Transverse colon (tissue), 4 donors: Measurements from ENCODE around the gene TENM4. TPM values are rescaled to one million over a fixed set of nuclear protein-coding genes. Genes with fewer than 3 reads are reported as not detected.

Experiments
- DNase-seq: peaks from one replicate; pipeline ENCODE4 v3.0.0-alpha.2; 2019
- H3K27ac ChIP-seq, 4 donors: fragments of 200-600 bp; sonication (generic); 2 replicates each; pipeline ENCODE4 v1.5.1; 2016 to 2018; ENCODE audit warnings: inconsistent platforms in 4 of 4
- H3K27me3 ChIP-seq: fragments of 200-600 bp; sonication (generic); 2 replicates; pipeline ENCODE4 v1.5.1; 2017; ENCODE audit warnings: inconsistent platforms
- H3K36me3 ChIP-seq, 4 donors: fragments of 200-600 bp; sonication (generic); 2 replicates each; pipeline ENCODE4 v1.5.1; 2017 to 2019; ENCODE audit warnings: inconsistent platforms in 4 of 4
- H3K4me1 ChIP-seq, 4 donors: fragments of 200-600 bp; sonication (generic); 2 replicates each; pipeline ENCODE4 v1.5.1; 2017 to 2020; ENCODE audit warnings: inconsistent platforms in 4 of 4
- H3K4me3 ChIP-seq, 4 donors: fragments of 200-600 bp; sonication (generic); 1 replicate in 1 of 4; 2 replicates in 3 of 4; pipeline versions ENCODE4 v1.5.1 to v1.6.1; 2017 to 2019; ENCODE audit warnings: inconsistent platforms in 4 of 4
- H3K9me3 ChIP-seq, 2 donors: fragments of 200-600 bp; sonication (generic); 2 replicates each; pipeline ENCODE4 v1.5.1; 2017 to 2019; ENCODE audit warnings: inconsistent platforms in 2 of 2
- CTCF ChIP-seq, 5 experiments: fragments of 200-600 bp in 3 of 5; fragments of 450-650 bp in 2 of 5; sonication (generic) in 3 of 5; IDR thresholded peaks; 1 replicate in 2 of 5; 2 replicates in 3 of 5; pipeline ENCODE4 v1.5.1; 2016 to 2017; ENCODE audit warnings: antibody characterized with exemption in 5 of 5, inconsistent platforms in 3 of 5, mild to moderate bottlenecking in 2 of 5, moderate library complexity in 1 of 5
- EP300 ChIP-seq: sonication (generic); formaldehyde crosslinking; IDR thresholded peaks from one replicate; pipeline ENCODE4 v1.6.1; 2017; ENCODE audit warnings: antibody characterized with exemption, low read depth
- POLR2A ChIP-seq: fragments of 450-650 bp; IDR thresholded peaks from one replicate; pipeline ENCODE4 v1.6.1; 2016; ENCODE audit warnings: antibody characterized with exemption, mild to moderate bottlenecking, moderate library complexity
- POLR2AphosphoS5 ChIP-seq, 3 donors: sonication (generic); formaldehyde crosslinking; IDR thresholded peaks; one replicate each; pipeline ENCODE4 v1.6.1; 2016; ENCODE audit warnings: antibody characterized with exemption in 3 of 3
- WGBS, 2 donors: methylation state at CpG; one replicate each; pipeline ENCODE4 v1.1.5; 2018; ENCODE audit warnings: low coverage in 1 of 2; 5-methylcytosine and 5-hydroxymethylcytosine counted together
- in situ Hi-C, 4 donors: fragments of 200-750 bp; cut with MboI; loops; one replicate each; pipeline versions ENCODE4 v1.15.0 to v1.15.1; 2017; ENCODE audit warnings: low sequenced_read_pairs in 3 of 4, low pct_ligation_motif_present in 1 of 4, low pct_unique_long_range_greater_than_20kb in 1 of 4
- intact Hi-C: fragments of 100-400 bp; cut with DNase I; formaldehyde crosslinking; loops from one replicate; pipeline ENCODE4 v1.15.1; 2023; ENCODE audit warnings: low total_unique reads
- total RNA-seq, 4 donors: library from RNA; depleted of rRNA; stranded (reverse); fragments of >200 nt; gene quantifications; one replicate each; pipeline ENCODE4 v1.1.0, GENCODE V29; 2016

The TENM4 gene
- total RNA-seq, 4 donors from 2014 or later = 0.14 to 0.79 (median 0.39) TPM

- H3K9me3 ChIP-seq = no peaks in the 10 kb centered on the region
- H3K36me3 ChIP-seq = no peaks in the 10 kb centered on the region
- H3K4me1 ChIP-seq = no peaks in the 10 kb centered on the region
- no peak for DNase-seq
- TF ChIP-seq POLR2AphosphoS5 (IDR thresholded peaks at IDR 0.05) = no peak
- no peak for TF ChIP-seq CTCF (IDR thresholded peaks at IDR 0.05)
- H3K4me3 ChIP-seq = no peak overlapping the region
- 59 to 63% methylated on average over 3 of the region's 3 CpGs for WGBS, 2 donors
- no peak overlapping the region for H3K27ac ChIP-seq
- H3K27me3 ChIP-seq = peaks cover 15% of the 10 kb centered on the region
- in situ Hi-C loops (no loop called here), intact Hi-C loops (no loop called here)
Observed at GRCh38 chr11:79026803-79027445, 413.9 kb downstream of the TENM4 start.

GRCh38 chr11:79025622-79026021, 415.2 kb downstream of the TENM4 start:
- in situ Hi-C loops (no loop called here), intact Hi-C loops (no loop called here)
- H3K36me3 ChIP-seq = no peaks in the 10 kb centered on the region
- H3K4me1 ChIP-seq = no peaks in the 10 kb centered on the region
- no peak overlapping the region for H3K27ac ChIP-seq
- no peaks in the 10 kb centered on the region for H3K9me3 ChIP-seq
- peaks cover 15% of the 10 kb centered on the region for H3K27me3 ChIP-seq
- no peak overlapping the region for H3K4me3 ChIP-seq
- TF ChIP-seq EP300 = no peak
- 75% methylated on average over 5 of the region's 5 CpGs; no CpG with 5 or more reads in 1 of the 2 donors for WGBS, 2 donors
- no peak for DNase-seq

- in situ Hi-C loops = no loop called here
- DNase-seq = no peak
- intact Hi-C loops = no loop called here
Observed at GRCh38 chr11:79025097-79025496, 415.7 kb downstream of the TENM4 start.

GRCh38 chr11:79022265-79022664, 418.6 kb downstream of the TENM4 start:
- Histone ChIP-seq H3K4me1 (no peaks in the 10 kb centered on the region), H3K36me3 (no peaks in the 10 kb centered on the region), H3K9me3 (no peaks in the 10 kb centered on the region), H3K4me3 (no peak overlapping the region), H3K27me3 (peaks cover 4% of the 10 kb centered on the region), H3K27ac (no peak overlapping the region)
- intact Hi-C loops (no loop called here), in situ Hi-C loops (no loop called here)
- no peak for DNase-seq
- whole genome bisulfite sequencing, 2 donors = 71 to 79% methylated on average over 5 of the region's 5 CpGs
- TF ChIP-seq EP300 = no peak
- no peak for TF ChIP-seq CTCF (IDR thresholded peaks at IDR 0.05)
- no peak for TF ChIP-seq POLR2A
- TF ChIP-seq POLR2AphosphoS5 (IDR thresholded peaks at IDR 0.05) = no peak

More at GRCh38 chr11:79025097-79025496, 415.7 kb downstream of the TENM4 start:
- 84% methylated on average over 3 of the region's 3 CpGs; no CpG with 5 or more reads in 1 of the 2 donors for WGBS, 2 donors
- Histone ChIP-seq H3K9me3 (no peaks in the 10 kb centered on the region), H3K27me3 (peaks cover 12% of the 10 kb centered on the region), H3K27ac (no peak overlapping the region), H3K4me1 (no peaks in the 10 kb centered on the region), H3K4me3 (no peak overlapping the region), H3K36me3 (no peaks in the 10 kb centered on the region)
- TF ChIP-seq POLR2AphosphoS5 (IDR thresholded peaks at IDR 0.05) (no peak), CTCF (IDR thresholded peaks at IDR 0.05) (no peak), EP300 (no peak), POLR2A (no peak)

- no peak overlapping the region for H3K27ac ChIP-seq
- peaks cover 4% of the 10 kb centered on the region for H3K27me3 ChIP-seq
- WGBS, 2 donors = 96% methylated on average over 1 of the region's 1 CpG; no CpG with 5 or more reads in 1 of the 2 donors
- DNase-seq = no peak
- TF ChIP-seq CTCF (IDR thresholded peaks at IDR 0.05) (no peak), POLR2AphosphoS5 (IDR thresholded peaks at IDR 0.05) (no peak), POLR2A (no peak), EP300 (no peak)
- H3K9me3 ChIP-seq = no peaks in the 10 kb centered on the region
- in situ Hi-C loops = no loop called here
- H3K4me1 ChIP-seq = no peaks in the 10 kb centered on the region
- no peak overlapping the region for H3K4me3 ChIP-seq
- H3K36me3 ChIP-seq = no peaks in the 10 kb centered on the region
- intact Hi-C loops = no loop called here
Observed at GRCh38 chr11:79021601-79022000, 419.2 kb downstream of the TENM4 start.
